ENCODE measurements around the gene MYH11.
"Not testable (repeated sequence)": the region's sequence is repeated elsewhere in the genome, so short reads cannot be mapped to it uniquely, and the experiment has no call there.

Gene MYH11

DNA sequence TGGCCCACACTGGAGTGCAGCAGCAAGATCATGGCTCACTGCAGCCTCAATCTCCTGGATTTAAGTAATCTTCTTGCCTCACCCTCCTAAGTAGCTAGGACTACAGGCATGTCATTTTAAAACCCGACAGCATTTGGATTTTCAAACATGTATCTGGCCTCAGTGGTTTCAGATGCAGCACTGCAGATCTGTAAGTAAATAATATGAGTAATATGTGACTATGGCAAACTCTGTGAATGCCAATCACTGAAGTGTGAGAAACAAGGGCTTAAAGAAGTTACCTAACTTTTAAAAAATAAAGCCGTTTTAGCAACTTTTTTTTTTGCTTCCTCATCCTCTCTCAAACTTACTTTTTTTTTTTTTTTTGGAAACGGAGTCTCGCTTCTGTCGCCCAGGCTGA is 19.7 kb upstream of the MYH11 start:
- no peak for DNase-seq (ENCODE audit: low read depth in 2 of 2)

DNA sequence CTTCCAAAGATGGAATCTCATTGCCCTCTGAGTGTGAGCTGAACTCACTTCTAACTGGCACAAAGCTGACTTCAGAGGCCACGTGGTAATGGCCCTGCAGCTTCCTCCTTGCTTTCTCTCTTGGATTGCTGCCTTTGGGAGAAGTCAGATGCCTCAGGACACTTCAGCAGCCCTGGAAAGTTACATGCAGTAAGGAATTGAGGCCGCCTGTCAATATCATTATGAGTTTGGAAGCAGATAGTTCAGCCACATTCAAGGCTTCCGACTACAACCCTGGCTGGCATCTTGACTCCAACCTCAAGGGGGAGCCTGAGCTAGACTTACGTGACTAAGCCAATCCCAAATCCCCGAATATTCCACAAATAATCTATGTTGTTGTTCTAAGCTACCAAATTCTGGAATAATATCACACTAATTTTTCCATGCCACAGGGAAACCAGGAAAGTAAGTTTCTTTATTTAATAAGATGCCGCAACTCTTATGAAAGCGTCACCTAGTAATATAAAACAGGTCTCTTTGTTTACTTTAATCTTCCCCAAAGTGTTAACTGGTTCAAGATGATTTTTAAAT is 18.0 kb upstream of the MYH11 start:
- DNase-seq (ENCODE audit: low read depth in 2 of 2): no peak

DNA sequence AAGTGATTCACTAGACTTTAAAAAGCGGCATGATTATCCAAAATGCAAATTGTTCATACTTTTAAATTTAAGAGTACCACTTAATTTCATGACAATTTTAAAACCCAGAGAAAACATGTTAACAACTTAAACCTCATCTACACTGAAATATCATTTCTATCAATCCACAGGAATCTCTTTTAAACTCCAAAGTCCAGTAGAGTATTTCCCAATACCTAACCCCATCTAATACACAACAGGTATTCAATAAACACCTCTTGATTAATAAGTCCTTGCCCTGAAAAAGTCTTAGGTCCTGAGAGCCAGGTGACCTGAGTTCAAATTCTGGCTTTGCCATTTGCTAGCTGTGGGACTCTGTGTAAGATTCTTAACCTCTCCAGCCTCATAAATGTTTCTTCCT is 16.9 kb upstream of the MYH11 start:
- DNase-seq (ENCODE audit: low read depth in 2 of 2): no peak

DNA sequence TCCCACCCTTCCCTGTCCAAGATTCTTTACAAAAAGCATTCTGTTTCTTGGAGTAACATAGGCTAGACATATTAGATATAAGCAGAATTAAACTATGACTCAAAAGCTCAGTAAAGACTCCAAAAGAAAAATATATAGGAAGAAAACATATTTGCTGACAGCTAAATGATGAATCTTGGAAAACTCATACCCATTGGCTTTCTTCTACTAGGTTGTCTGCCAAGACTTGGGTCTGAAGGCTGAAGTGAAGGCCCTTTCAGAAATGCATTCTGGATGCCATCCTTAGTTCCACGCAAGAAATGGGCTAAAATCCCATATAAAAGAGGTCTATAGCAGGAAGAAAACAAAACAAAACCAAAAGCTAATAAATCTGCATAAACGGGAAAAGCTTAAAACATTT is 16.5 kb upstream of the MYH11 start:
- no peak for DNase-seq (ENCODE audit: low read depth in 2 of 2)

DNA sequence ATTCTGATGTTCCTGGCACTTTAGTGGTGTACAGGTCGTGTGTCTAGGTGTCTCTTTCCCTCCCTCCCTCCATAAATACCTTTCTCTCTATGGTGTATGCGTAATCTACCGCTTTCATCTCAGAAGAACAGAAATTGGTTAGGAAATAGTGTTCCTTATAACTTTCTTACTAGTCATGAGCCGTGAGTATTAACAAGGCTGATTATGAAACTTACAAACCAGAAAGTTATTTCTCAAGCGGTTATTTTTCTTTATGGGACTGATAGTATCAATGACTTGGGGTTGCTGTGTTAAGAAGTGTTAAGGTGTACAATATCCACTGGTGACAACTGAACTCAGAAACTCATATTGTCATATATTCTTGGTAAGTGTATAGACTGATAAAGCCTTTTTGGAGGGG is 13.2 kb upstream of the MYH11 start:
- no peak for DNase-seq (ENCODE audit: low read depth in 2 of 2)

DNA sequence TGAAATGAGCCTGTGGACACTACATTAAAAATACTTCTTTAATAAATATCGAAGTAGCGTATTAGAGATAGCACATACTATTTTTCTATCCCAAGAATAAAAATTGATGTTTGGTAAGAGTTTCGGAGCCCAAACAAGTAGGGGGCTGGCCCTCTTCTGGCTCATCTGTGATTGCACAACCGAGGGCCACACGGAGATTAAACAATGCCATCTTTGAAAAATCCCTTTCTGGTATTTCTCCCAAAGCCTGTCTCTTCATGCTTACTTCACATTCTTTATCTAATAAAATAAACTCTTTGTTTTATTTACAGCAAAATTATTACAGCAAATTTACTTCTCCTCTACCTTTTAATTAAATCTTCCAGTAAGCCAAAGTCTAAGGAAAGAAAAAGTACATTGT is 9.6 kb upstream of the MYH11 start:
- no peak for DNase-seq (ENCODE audit: low read depth in 2 of 2)

DNA sequence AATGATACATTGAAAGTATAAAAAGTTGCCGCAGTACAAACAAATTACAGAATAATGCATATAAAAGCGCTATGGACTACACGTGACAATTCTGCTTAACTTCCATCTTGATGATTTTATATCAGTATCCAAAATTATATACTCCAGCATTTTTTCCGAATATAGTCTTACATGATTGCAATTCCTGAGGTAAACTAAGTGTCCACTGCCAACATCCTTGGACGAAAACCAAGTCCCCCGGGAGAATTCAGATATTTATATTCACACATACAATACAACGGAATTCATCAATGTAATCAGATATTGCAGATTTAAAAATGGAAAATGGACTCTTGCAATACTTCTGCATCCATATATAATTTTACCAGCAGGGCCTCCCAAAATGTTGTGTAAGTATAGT is 8.9 kb upstream of the MYH11 start:
- no peak for DNase-seq (ENCODE audit: low read depth in 2 of 2)

DNA sequence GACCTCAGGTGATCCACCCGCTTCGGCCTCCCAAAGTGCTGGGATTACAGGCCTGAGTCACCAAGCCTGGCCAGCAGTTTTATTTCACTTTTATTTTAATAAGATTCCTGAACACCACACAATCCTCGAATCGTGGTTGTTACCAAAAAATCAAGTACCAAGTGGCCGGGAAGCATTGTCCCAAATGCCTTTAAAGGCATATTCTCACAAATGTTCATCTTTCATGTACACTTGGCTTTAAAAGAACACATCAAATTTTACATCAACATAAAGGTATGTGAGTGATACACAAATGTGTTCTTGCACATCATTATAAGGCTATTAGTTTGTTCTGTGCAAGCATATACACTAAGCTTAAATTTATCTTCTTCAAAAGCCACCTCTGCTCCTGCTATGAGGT is 8.1 kb upstream of the MYH11 start:
- no peak for DNase-seq (ENCODE audit: low read depth in 2 of 2)

DNA sequence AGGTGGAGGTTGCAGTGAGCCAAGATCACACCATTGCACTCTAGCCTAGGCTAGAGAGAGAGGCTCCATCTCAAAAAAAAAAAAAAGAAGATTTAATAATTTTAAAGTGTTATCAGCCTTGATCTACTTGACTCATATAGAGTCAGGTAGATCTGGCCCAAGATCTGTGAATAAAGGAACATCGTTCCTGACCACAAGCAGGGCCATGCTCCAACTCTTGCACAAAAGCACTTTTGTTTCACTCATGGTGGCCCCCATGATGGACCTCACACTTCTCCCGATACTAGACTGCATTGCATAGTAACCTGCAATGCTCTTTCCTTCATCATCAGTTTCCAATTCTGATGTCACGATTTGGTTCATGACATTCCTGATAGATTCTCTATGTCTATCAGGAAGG is 5.2 kb upstream of the MYH11 start:
- DNase-seq (ENCODE audit: low read depth in 2 of 2): no peak

DNA sequence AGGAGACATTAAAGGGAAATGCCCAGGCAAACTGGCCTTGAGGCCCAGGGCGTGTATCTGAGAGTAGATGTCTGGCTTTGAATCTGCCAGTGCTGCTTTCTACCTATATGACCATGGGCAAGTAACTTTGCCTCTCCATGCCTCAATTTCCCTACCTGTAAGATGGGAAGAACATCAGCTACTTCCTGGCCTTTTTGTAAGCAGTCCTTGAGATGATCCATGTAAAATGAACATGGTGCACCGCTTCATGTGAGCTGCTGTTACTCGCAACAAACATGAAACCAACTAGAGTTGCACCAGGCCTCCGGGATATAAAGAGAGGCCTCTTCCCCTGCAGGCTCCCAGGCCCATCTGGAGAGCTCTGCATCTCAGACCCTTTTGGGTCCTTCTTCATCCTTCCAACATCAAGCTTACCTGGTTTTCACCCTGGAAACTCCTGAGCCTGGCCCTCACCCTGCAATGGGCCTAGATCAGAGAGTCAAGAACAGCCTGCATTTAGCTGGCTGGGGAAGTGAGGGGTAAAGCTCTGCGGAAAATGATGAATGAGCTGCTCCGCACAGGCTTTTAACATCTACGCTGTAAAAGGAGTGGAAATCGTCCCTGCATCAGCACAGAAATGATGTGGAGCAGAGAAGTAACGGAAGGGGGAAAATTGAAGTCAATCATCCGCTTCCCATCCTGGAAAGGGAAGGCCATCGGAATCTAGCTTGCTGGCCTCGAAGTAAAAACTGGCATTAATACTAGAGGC is 2.3 kb upstream of the MYH11 start:
- DNase-seq (ENCODE audit: low read depth in 2 of 2): no peak

DNA sequence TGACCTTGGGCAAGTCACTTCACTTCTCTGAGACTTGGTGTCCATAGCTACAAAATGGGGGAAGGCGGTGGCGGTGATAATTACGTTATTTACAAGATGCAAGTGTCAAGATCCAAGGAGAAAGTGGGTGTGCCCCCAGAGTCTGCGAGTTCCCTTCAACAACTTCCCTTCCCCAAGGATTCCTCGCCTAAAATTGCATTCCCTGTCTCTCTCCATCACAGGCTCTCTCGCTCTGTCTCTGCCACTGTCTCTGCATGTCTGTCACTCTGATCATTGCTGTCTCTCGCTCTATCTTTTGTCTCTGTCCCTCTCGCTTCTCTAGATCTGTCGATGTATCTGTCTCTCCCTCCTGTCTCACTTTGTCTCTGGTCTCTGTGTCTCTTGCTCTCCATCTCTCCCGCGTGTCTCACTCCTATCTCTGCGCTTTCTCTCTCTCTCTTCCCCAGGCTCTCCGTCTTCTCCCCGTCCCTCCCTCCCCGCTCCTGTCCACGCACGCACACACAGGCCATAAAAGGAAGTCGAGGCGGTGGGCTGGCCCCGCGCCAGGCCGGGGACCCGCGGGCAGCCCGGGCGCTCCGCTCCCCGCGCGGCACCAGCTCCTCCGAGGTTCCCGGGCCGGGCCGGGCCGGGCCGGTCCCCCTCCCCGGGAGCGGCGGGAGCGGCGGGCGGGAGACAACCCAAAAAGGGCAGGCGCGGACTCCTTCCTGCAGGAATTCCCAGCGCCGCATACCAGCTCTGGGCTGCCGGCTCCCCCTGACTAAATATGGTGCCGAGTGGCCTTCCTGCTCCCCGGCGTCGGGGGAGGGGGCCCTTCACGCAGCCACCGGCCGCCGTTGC is 1.1 kb upstream of the MYH11 start:
- no peak for DNase-seq (ENCODE audit: low read depth in 2 of 2)

DNA sequence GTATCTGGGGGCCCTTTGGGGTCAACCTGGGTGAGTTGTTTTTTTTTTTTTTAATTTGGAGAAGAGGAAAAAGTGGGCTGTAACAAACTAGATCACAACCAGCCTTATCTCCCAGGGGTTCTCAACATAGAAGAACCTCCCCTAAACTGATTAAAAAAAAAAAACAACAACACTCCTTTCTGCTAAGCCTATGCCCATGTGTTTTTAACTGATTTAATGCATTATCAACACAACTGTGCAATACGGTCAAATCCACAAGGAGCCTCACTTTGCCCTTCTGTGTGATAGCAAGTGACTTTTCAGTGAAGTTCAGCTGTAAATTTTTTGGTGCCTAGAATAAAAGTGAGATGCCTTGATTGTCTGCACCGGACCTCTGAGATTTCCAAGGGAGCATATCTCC is 646 bp downstream of the MYH11 start:
- DNase-seq (ENCODE audit: low read depth in 2 of 2): no peak

DNA sequence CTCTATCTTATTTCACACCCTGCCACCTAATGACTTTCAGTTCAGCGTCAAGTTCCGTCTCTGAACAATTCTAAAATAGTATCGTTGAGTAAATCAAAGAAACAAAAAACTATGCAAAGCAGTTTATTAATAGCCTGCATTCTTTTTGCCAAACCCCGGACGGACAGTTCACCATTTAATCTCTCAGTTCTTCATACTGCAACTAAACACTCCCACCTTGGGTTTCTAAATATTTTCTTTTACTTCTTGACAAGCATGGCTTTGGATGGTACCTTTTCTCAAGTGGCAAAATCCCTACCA is 1.2 kb downstream of the MYH11 start:
- DNase-seq (ENCODE audit: low read depth in 2 of 2): no peak

DNA sequence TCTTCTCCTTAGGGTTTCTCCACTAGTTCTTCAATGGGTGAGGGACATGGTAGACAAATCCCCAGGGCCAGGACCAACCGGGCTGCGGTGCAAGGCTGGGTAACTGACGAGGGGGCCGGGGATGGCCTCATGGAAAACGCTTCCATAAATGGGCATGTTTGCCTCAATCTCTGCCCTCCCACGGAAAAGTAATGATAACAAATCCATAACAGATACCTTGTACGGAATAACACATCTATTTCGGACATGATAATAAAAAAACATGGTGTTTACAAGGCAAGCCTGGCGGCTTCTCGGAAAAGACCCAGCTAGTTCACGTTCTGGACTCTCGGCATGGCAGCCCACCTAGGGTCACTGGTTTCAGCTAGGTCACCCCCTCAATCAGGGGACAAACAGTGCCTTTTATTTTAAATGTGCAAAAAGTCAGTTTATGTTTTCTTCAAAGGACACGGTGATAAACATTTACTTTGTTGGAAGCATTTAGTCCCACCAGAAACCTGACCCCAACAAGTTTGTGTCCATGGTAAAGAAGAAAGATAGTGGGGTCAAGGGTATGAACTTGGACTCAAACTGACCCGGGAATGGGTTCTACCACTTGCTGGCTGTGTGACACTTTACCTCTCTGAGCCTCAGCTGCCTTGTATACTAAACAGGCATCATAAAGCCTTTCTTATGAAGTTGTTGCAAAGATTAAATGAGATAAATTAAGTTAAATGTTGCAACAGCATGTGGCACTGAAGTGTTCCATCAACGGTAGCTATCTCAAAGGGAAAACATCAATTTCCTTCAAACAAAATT is 1.7 kb downstream of the MYH11 start:
- DNase-seq (ENCODE audit: low read depth in 2 of 2): no peak

DNA sequence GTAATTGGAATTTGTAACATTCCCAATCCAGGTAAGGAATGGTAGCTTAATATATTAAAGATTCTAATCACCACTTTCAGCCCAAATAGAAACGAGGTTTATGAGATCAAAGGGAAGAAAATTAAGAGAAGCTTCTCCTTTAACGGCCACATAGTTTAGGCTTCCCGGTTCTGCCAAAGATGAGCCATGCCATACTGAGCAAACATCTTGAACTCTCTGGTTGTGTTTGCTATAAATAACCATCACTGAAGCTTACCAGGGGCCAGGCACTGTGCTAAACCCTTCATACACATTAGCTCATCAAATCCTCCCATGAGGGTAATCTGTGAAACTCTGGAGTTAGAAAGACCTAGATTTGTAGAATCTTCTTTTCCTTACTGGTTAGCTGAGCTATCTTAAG is 2.8 kb downstream of the MYH11 start:
- DNase-seq (ENCODE audit: low read depth in 2 of 2): no peak

DNA sequence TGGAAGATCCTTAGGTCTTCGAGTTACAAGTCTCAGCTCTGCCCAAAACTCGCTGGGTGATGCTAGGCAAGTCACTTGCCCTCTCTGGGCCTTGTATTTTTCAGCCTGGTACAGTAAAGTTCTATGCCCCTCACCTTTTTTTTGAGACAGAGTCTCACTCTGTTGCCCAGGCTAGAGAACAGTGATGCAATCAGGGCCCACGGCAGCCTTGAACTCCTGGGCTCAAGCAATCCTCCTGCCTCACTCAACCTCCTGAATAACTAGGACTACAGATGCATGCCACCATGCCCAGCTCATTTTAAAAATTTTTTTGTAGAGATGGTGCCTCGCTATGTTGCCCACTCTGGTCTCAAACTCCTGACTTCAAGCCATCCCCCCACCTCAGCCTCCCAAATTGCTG is 3.8 kb downstream of the MYH11 start:
- no peak for DNase-seq (ENCODE audit: low read depth in 2 of 2)

DNA sequence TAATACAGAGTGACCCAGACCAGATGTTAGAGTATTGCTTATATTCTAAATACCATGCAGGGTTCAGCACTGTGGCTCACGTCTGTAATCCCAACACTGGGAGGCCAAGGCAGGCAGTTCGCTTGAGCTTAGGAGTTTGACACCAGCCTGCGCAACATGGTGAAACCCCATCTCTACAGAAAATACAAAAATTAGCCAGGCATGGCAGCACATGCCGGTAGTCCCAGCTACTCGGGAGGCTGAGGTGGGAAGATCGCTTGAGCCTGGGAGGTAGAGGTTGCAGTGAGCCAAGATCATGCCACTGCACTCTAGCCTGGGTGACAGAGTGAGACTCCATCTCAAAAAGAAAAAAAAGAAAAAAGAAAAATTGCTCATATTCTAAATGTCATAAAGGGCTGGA is 6.3 kb downstream of the MYH11 start:
- DNase-seq (ENCODE audit: low read depth in 2 of 2): not testable (repeated sequence)

DNA sequence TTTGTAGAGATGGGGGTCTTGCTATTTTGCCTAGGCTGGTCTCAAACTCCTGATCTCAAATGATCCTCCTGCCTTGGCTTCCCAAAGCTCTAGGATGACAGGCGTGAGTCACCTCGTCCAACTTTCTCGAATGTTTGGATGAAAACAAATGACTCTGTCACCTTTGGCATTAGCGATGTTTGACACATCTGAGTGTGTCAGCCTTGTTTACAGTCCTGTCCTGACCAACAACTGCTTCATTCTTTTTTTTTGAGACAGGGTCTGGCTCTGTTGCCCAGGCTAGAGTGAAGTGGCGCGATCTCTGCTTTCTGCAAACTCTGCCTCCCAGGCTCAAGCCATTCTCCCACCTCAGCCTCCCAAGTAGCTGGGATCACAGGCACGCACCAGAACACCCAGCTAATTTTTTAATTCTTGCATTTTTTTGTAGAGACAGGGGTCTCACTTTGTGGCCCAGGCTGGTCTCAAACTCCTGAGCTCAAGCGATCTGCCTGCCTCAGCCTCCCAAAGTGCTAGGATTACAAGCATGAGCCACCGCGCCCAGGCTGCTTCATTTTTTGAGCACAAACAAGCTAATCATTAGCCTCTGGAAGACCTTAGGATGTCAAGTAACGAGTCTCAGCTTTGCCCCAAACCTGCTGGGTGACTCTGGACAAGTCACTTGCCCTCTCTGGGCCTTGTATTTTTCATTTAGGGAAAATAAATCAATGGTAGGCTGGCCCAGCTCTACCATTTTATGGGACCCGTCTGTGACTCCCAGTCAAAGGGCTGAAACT is 7.4 kb downstream of the MYH11 start:
- no peak for DNase-seq (ENCODE audit: low read depth in 2 of 2)

DNA sequence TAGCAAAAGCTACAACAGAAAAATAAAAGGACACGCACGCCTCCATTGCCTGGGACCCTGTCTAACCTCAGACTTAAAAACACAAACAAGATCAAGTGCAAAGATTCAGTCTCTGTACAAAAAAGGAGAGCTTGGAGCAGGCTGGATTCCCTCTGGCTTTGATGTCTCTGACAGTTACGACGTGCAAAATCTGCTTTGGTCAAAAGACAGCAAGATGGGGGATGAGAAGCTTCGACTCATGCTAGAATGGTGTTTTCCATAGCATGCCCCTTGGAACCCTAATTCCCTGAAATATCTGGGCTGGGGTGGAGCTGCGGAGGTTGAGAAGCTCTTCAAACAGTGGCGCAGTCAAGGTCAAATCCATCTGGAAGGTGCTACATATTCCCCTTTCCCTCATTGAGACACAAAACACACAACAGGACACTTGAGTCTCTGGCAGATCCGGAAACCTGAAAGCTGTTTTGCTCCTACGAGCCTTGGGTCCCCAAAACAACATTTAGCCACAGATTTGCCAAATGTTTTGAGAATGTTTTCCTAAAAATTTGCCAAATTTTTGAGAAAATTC is 9.1 kb downstream of the MYH11 start:
- no peak for DNase-seq (ENCODE audit: low read depth in 2 of 2)

DNA sequence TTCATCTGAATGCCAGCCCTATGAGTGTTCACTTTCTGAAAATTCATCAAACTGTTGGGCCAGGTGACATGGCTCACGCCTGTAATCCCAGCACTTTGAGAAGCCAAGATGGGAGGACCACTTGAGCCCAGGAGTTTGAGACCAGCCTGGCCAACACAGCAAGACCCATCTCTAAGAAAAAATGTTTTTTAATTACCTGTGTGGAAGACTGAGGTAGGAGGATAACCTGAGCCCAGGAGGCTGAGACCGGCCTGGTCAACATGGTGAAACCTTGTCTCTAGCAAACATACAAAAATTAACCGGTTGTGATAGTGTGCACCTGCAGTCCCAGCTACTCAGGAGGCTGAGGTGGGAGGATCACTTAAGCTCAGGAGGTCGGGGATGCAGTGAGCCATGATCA is 10.3 kb downstream of the MYH11 start:
- DNase-seq (ENCODE audit: low read depth in 2 of 2): no peak

DNA sequence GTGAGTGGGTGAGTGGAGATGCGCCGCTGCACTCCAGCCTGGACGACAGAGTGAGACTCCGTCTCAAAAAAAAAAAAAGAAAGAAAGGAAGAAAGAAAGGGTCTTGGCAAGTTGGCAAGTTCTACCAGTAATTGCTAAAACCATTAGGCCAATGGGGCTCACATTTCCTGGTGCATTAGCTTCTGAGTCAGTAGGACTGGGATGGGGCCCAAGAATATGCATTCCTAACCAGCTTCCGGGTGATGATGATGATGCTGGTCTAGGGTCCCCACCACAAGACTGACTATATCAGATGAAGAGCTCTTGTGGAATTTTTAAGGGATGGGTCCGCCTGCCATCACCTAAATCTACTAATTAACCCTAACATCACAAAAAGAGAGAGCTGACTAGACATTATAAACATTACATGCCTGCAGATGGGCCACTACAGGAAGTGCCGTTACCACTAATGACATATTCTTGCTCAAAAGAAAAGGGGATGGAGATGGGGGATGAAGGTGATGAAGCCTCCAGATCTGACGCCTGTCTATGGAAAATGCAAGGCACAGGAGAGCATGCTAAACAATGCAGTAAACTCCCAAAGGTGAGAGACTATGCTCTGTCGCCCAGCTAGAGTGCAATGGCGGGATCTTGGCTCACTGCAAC is 13.1 kb downstream of the MYH11 start:
- DNase-seq (ENCODE audit: low read depth in 2 of 2): no peak

All from stimulated activated CD4-positive, alpha-beta T cell treated with anti-CD3 and anti-CD28 coated beads, Interleukin-1b, Interleukin-23, amount 100 ng/mL, for 1 hour (primary cell).